NCI-H1436 (cell line): Measurements from ENCODE around the gene MEI1.

Experiments used
- DNase-seq: peaks from one replicate; lab custom pipeline; 2025; lab: John Stamatoyannopoulos, UW

The MEI1 gene

DNA sequence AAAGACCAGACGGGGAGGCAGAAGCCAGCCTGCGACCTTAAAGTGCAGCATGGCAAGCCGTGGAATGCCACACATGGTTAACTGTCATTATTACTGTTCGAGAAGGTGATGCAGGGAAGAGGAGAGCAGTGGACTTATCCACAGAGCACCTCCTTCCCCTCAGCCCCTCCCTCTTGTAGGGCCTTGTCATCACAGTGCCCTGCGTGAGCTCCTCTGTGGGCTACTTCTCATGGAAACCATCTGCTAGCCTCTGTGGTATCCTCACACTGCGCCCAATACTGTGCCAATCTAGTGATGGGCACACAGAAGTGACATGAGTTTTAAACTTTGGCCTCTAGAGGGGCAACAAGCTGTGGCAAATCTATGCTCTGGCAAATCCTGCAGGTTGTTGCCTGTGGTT lies 83.0 kb downstream of the MEI1 start:
- no peak for DNase-seq

- no peak for DNase-seq
Observed at GRCh38 chr22:41782751-41783150, 83.4 kb downstream of the MEI1 start.

DNA sequence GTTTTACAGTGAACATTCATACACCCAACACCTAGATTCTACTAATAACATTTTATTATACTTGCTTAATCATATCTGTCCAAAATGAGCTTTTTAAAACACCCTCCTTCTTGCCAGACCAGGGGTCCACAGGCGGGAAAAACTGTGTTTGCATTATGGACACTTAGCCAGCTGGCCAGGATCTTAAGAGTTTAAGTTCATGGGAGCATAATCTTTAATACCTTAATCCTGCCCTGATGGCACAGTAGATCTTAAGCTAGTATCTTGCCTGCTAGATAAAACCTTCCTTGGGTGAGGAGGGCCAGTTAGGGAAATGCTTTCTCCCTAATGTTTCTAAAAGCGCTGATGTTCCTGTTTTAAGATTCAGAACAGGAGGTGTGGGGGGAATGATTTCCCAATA lies 88.0 kb downstream of the MEI1 start:
- no peak for DNase-seq

DNA sequence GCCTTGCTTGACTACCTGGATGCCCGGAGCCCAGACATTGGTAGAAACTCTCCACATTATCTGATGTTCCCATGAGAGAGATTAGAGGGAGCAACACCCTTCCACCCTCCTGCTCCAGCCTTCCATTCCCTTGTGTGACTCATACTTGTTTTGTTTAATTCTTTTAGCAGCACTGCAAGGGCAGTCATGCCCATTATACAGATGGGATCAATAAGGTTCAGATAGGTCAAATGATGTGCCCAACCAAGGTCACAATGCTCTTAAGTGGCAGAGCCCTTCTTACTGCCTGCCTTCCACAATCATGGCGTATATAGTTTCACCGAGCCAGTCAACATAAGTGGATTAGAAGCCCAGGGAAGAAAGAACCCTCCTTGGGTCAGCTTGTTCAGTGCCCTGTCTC lies 94.6 kb downstream of the MEI1 start:
- DNase-seq = no peak

DNA sequence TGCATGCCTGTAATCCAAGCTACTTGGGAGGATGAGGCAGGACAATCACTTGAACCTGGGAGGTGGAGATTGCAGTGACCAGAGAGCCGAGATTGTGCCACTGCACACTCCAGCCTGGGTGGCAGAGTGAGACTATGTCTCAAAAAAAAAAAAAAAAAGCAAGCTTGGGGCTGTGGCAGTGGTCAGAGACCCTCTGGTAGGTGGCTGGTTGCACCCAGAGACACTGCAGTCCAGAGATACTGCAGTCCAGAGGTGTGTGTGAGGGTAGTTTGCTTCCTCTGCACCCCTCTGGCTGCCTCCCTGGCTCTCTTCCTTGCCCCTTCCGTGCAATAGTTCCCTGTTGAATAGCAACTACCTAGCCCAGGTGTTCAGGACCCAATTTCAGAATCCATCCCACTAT lies 99.4 kb downstream of the MEI1 start:
- no peak for DNase-seq

DNA sequence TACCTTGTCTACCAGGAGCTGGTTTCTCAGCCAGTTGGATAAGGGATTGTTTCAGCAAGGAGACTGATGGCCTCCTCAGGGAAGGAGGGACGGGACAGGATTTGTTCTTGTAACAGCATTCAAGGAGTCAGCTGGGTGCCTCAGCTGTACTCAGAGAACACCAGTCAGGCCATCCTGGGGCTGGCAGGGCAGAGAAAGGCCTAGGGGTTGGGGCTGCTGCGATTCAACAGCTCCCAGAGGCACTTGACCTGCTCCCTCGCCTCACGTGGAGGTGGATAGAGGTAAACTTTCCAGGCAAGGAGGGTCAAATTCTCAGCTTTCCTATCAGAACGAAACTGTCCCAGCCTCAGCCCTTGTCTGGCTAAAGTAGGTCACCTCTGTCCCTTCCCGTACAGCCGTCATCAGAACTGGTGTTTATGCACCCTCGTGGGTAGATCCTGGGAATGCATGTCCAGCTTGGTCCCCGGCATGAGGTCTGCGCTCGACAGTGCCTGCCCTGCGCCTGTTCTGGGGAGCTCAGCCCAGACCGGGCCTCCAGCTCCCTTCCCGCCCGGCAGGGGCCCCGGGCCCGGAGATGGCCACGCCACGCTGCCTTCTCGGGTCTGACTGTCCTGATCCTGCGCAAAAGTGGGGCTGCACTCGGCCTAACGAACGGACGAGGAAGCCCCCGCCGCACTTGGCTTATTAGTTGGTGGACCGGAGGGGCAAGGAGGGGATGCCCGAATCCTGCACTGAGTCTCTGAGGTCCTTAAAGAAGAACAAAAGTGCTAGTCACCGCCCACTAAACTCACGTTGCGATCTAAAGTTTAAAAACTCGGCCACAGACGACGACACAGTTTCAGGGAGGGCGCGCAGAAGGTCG lies 100.4 kb downstream of the MEI1 start:
- no peak for DNase-seq

DNA sequence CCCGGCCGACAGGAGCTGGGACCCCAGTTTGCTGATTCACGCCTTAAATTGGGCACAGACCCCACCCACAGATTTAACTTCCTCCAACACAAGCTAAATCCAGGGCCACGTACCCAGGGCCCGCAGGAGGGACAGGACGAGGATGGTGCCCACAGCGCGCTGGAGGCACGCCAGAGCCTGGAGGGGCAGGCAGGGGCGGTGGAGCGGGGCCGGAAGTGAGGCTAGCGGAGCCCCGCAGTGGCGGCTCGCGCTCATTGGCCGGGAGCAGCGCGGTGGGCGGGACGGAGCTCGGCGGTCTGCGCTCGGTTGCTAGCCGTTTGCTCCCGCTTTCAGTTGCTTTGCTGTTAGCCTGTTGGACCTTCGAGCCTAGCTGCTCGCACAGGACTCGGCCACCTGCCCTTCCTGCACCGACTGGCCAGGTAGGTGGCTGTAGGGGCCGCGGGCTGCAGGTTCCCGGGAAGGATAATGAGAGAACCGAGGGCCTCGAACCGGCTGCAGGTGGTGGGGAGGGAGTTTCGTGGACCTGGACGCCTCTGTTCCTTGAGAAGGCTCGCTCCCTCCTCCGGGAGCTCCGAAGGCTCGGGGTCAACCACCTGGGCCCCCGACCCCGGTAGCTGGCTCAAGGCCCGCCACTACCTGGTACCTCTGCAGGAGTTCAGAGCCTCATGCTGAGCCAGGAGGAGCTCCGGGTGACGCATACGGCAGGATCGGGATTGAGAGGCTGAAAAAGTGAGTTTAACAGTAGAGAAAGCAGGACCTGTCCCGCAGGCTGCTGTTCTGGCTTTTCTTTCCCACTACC lies 101.2 kb downstream of the MEI1 start, which contains the start of gene CCDC134:
TSS of gene CCDC134 (plus strand) at position 332 of the 799 bp plus-strand sequence. CDS start 8,212 bp downstream, outside the sequence.
- peak; percentile 67 for DNase-seq

DNA sequence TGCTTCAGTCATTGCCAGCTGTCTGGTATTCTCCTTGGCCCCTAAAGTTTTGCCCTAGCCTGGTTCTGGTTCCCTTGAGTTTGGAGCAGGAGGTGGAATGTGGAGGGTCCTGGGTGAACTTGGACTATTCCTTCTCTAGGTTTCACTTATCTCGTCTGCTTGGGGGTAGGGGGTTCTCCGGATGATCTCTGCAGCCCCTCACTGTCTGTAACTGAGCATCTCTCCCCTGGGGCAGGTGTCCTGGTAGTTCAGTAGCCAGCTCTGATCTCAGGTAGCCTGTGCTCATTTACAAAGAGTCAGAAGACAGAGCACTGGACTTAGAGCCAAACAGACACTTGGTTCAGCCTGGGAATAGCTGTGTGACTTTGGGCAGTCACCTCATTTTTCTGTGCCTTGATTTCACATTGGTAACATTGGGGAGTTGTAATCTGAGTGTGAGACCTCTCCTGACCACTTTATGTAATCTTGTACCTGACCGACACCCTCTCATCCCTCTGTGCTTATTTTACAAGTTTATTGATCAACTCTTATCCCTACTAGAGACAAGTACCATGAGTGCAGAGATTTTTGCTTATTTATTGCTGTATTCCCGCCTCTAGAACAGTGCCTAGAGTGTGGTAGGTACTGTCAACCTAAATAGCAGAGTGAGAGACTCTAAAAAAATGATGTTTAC lies 102.0 kb downstream of the MEI1 start:
- no peak for DNase-seq

DNA sequence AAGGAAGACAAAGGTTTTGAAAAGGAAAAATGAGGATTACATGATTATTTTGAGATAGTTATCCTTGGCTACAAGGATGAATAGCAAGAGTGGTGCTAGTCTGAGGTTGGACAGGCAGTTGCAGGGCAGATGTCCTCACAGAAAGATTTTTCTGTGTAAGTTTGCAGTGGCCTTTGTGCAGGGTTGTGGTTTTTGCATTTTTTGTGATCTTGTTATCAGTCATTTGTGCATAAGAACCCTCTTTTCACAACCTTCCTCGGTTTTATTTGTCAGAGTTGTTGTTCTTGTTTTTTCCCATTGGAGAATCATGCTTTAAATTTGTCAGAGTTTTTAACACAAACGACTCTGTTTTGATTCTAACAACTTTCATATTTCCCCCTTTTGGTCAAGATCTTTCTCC lies 102.6 kb downstream of the MEI1 start:
- DNase-seq = no peak

- DNase-seq = no peak
Observed at GRCh38 chr22:41805639-41806038, 106.3 kb downstream of the MEI1 start.

DNA sequence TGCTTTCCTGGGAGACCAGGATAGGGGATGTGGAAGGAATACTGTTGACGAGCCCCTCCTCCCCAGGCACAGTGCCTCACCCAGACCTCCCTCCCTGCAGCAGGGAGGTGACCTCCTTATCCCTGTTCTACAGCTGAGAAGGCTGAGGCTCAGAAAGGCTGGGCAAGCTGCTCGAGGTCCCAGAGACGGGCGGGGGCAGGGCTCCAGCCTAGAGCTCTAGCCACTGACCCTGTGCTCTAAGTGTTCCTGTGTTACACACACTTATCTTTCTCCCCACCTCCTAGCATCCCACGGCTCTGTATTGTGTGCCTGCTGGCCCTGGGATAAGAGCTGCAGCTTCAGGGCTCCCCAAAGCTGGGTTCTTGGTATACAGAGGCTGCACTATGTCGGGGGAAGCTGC lies 109.1 kb downstream of the MEI1 start:
- no peak for DNase-seq

GRCh38 chr22:41810022-41810421 lies 110.7 kb downstream of the MEI1 start:
- DNase-seq = no peak

- no peak for DNase-seq
Observed at GRCh38 chr22:41812805-41813545, 113.7 kb downstream of the MEI1 start.

DNA sequence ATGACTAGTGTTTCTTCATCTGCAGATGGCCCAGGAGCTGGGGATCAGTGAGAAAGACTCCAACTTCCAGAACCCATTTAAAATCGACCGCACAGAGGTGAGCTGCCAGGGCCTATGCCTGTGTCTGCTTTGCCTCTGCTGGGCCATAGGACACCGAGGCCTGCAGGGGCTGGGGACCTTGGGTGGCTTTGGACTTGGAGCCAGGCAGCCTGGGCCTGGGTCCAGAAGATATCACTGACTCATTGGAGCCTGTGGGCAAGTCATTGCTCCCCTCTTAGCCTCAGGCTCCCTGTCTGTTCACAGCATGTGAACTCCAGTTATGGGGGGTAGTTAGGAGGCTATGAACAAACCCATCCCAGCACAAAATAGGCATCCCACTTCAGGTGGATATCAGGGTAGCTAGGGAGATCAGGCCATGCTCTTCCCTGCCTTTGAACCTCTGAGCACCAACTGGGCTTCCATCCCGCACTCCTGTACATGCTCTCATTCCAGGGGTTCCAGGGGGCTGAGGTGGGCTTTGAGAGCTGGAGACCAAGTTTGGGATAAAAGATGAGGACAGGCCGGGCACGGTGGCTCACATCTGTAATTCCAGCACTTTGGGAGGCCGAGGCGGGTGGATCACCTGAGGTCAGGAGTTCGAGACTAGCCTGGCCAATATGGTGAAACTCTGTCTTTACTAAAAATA lies 114.6 kb downstream of the MEI1 start:
- DNase-seq = no peak

GRCh38 chr22:41815716-41816115 lies 116.4 kb downstream of the MEI1 start:
- DNase-seq = no peak

DNA sequence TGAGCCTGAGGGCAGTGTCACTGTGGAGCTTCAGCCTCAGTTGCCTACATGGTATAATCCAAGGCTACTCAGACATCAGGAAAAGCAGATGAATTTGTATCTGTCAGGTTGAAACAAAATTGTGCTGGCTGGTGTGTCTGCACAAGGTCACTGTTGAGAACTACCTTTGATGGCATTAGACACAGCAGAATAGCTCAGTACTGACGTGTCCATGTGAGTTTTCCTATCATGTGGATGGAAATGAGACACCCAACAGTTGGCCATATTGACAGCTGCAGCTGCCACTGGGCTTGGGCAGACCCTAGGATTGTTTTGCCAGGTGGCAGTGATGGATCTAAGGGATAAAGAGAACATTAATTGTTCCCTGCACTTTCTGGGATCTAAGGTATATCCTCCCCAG lies 116.9 kb downstream of the MEI1 start:
- no peak for DNase-seq

- DNase-seq = no peak
Observed at GRCh38 chr22:41816871-41817270, 117.6 kb downstream of the MEI1 start.

DNA sequence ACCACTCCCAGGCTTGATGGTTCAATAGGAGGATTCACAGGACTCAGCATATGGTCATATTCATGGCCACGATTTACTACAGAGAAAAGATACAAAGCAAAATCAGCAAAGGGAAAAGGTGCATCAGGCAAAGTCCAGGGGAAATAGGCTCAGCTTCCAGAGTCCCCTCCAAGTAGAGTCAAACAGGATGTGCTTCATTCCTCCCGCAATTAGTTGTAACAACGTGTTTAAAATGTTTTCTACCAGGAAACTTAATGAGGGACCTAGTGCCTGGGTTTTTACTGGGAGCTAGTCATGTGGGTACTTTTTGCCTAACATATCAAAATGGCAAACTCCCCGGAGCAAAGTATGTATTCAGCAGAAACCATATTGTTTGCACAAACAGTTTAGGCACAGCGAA lies 118.7 kb downstream of the MEI1 start:
- no peak for DNase-seq

DNA sequence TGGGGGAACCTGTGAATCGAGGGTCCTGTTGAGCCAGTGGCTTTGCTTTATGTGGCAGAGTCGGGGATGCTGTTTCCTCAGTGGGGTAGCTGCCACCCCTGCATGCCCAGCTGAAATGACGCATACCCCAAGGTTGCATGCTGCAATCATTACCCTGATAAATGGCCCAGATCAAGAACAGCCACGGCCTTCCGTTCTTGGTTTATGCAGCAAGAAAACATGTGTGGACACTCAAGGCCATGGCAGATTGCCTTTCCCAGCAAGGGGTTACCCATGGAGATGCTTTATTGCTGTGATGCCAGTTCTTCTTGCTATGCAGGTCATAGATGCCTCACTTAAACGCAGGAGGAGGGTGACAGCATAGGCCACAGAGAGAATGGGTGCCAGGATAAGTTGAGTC lies 119.3 kb downstream of the MEI1 start:
- DNase-seq = no peak

- no peak for DNase-seq
Observed at GRCh38 chr22:41819257-41819656, 120.0 kb downstream of the MEI1 start.

DNA sequence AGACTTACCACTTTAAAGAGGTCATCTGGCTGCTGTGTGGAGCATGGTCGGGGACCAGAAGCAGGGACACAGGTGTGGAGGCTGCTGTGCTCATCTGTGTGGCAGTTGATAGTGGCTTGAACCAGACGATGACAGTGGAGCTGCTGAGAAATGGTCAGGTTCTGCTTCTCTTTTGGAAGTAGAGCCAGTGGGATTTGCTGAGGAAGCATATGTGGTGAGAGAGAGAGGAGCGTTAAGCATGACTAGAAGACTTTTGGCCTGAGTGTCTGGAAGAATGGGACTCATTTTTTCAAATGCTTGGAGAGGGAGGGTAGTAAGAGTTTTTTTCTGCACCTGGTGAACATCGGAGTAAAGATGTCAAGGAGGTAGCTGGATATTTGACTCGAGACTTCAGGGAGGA lies 121.1 kb downstream of the MEI1 start:
- DNase-seq = no peak
